ENCODE results near the gene TUBB4B.
"Not testable (repeated sequence)": the region's sequence is repeated elsewhere in the genome, so short reads cannot be mapped to it uniquely, and the experiment has no call there.

TUBB4B gene

GRCh38 chr9:137254624-137255447 lies 13.7 kb downstream of the TUBB4B start, which contains the start of gene NELFB:
NELFB (plus strand) TSS chr9:137255327.
- H3K36me3 ChIP-seq (ENCODE audit: insufficient read depth) = no peaks in the 10 kb centered on the region
- peak within 1 kb of the TSS; percentile 99 for H2AFZ ChIP-seq (ENCODE audit: low read depth)
- TF ChIP-seq CTCF (conservative IDR thresholded peaks at IDR 0.05; ENCODE audit: low read depth, low read length) = no peak
- peak within 1 kb of the TSS; percentile 71 for H3K9ac ChIP-seq
- H3K4me1 ChIP-seq (ENCODE audit: low read depth, poor library complexity, severe bottlenecking) = peaks cover 17% of the 10 kb centered on the region
- no peaks in the 10 kb centered on the region for H4K20me1 ChIP-seq (ENCODE audit: insufficient read depth)
- H3K4me3 ChIP-seq (IDR thresholded peaks at IDR 0.05; ENCODE audit: insufficient read depth, low read depth, low read length) = no peak within 1 kb of the TSS
- no peaks in the 10 kb centered on the region for H3K27me3 ChIP-seq (ENCODE audit: insufficient read depth, low read depth)
- H3K79me2 ChIP-seq (ENCODE audit: insufficient read depth, low read depth) = peaks cover 15% of the 10 kb centered on the region
- H3K27ac ChIP-seq = peak within 1 kb of the TSS; percentile 65
- peak within 1 kb of the TSS; percentile 82 for H3K4me2 ChIP-seq

- Histone ChIP-seq H3K4me2 (peak overlapping the region; percentile 74), H3K79me2 (ENCODE audit: insufficient read depth, low read depth) (peaks cover 15% of the 10 kb centered on the region), H3K27ac (peak overlapping the region; percentile 65), H3K36me3 (ENCODE audit: insufficient read depth) (no peaks in the 10 kb centered on the region), H2AFZ (ENCODE audit: low read depth) (peak overlapping the region; percentile 78), H4K20me1 (ENCODE audit: insufficient read depth) (no peaks in the 10 kb centered on the region), H3K4me3 (IDR thresholded peaks at IDR 0.05; ENCODE audit: insufficient read depth, low read depth, low read length) (no peak overlapping the region), H3K9ac (peak overlapping the region; percentile 71), H3K4me1 (ENCODE audit: low read depth, poor library complexity, severe bottlenecking) (peaks cover 17% of the 10 kb centered on the region), H3K27me3 (ENCODE audit: insufficient read depth, low read depth) (no peaks in the 10 kb centered on the region)
- TF ChIP-seq CTCF (conservative IDR thresholded peaks at IDR 0.05; ENCODE audit: low read depth, low read length) = no peak
Measured at GRCh38 chr9:137255448-137256114, 14.5 kb downstream of the TUBB4B start.

- Histone ChIP-seq H3K79me2 (ENCODE audit: insufficient read depth, low read depth) (peaks cover 15% of the 10 kb centered on the region), H3K36me3 (ENCODE audit: insufficient read depth) (no peaks in the 10 kb centered on the region), H3K4me3 (IDR thresholded peaks at IDR 0.05; ENCODE audit: insufficient read depth, low read depth, low read length) (no peak overlapping the region), H3K4me2 (peak overlapping the region; percentile 74), H2AFZ (ENCODE audit: low read depth) (no peak overlapping the region), H3K9ac (no peak overlapping the region), H3K27me3 (ENCODE audit: insufficient read depth, low read depth) (no peaks in the 10 kb centered on the region), H3K4me1 (ENCODE audit: low read depth, poor library complexity, severe bottlenecking) (peaks cover 17% of the 10 kb centered on the region), H3K27ac (no peak overlapping the region), H4K20me1 (ENCODE audit: insufficient read depth) (no peaks in the 10 kb centered on the region)
- no peak for TF ChIP-seq CTCF (conservative IDR thresholded peaks at IDR 0.05; ENCODE audit: low read depth, low read length)
Measured at GRCh38 chr9:137256362-137256761, 15.3 kb downstream of the TUBB4B start.

- Histone ChIP-seq H3K9ac (no peak overlapping the region), H3K4me1 (ENCODE audit: low read depth, poor library complexity, severe bottlenecking) (peaks cover 17% of the 10 kb centered on the region), H3K36me3 (ENCODE audit: insufficient read depth) (no peaks in the 10 kb centered on the region), H3K27me3 (ENCODE audit: insufficient read depth, low read depth) (no peaks in the 10 kb centered on the region), H3K4me2 (no peak overlapping the region; the same call in 1 of the 2 replicates), H4K20me1 (ENCODE audit: insufficient read depth) (no peaks in the 10 kb centered on the region), H3K79me2 (ENCODE audit: insufficient read depth, low read depth) (peaks cover 15% of the 10 kb centered on the region), H3K27ac (no peak overlapping the region), H2AFZ (ENCODE audit: low read depth) (no peak overlapping the region), H3K4me3 (IDR thresholded peaks at IDR 0.05; ENCODE audit: insufficient read depth, low read depth, low read length) (no peak overlapping the region)
- no peak for TF ChIP-seq CTCF (conservative IDR thresholded peaks at IDR 0.05; ENCODE audit: low read depth, low read length)
Measured at GRCh38 chr9:137256856-137257255, 15.8 kb downstream of the TUBB4B start.

- not testable (repeated sequence) for H3K4me3 ChIP-seq (IDR thresholded peaks at IDR 0.05; ENCODE audit: insufficient read depth, low read depth, low read length); H3K4me2 ChIP-seq; H3K79me2 ChIP-seq (ENCODE audit: insufficient read depth, low read depth); H3K27me3 ChIP-seq (ENCODE audit: insufficient read depth, low read depth); H4K20me1 ChIP-seq (ENCODE audit: insufficient read depth); H3K27ac ChIP-seq; H3K4me1 ChIP-seq (ENCODE audit: low read depth, poor library complexity, severe bottlenecking); H3K9ac ChIP-seq; H3K36me3 ChIP-seq (ENCODE audit: insufficient read depth); H2AFZ ChIP-seq (ENCODE audit: low read depth)
Measured at GRCh38 chr9:137262173-137262908, 21.3 kb downstream of the TUBB4B start.

Data from KMS-11 (cell line).